Nephron progenitor cell (in vitro differentiated cells): ENCODE measurements around the gene HYAL4.
"Not testable (repeated sequence)": the region's sequence is repeated elsewhere in the genome, so short reads cannot be mapped to it uniquely, and the experiment has no call there.

ENCODE experiments used
- DNase-seq: peaks from one replicate; pipeline ENCODE4 v3.0.0; 2021
- H3K27ac Mint-ChIP-seq: 2 replicates; pipeline ENCODE4 v1.8.0; 2021; ENCODE audit warnings: mild to moderate bottlenecking, moderate library complexity, mixed read lengths
- H3K27me3 Mint-ChIP-seq: 2 replicates; pipeline ENCODE4 v1.8.0; 2021; ENCODE audit warnings: mild to moderate bottlenecking, low read depth, mixed read lengths; ENCODE audit not compliant: poor library complexity
- H3K36me3 Mint-ChIP-seq: 2 replicates; pipeline ENCODE4 v1.8.0; 2021; ENCODE audit warnings: low read depth, mixed read lengths
- H3K4me1 Mint-ChIP-seq: 2 replicates; pipeline ENCODE4 v1.8.0; 2021; ENCODE audit warnings: mixed read lengths
- H3K4me3 Mint-ChIP-seq: 2 replicates; pipeline ENCODE4 v1.8.0; 2021; ENCODE audit warnings: mild to moderate bottlenecking, moderate library complexity, mixed read lengths
- H3K9me3 Mint-ChIP-seq: 2 replicates; pipeline ENCODE4 v1.8.0; 2021; ENCODE audit warnings: mild to moderate bottlenecking, moderate library complexity, mixed read lengths
- TF ChIP-seq, protein P1 (sequence below): fragments of 200-600 bp; sonication (generic); IDR thresholded peaks from 2 replicates; pipeline ENCODE4 v1.5.0; 2021; ENCODE audit warnings: antibody characterized with exemption

HYAL4 gene

DNA sequence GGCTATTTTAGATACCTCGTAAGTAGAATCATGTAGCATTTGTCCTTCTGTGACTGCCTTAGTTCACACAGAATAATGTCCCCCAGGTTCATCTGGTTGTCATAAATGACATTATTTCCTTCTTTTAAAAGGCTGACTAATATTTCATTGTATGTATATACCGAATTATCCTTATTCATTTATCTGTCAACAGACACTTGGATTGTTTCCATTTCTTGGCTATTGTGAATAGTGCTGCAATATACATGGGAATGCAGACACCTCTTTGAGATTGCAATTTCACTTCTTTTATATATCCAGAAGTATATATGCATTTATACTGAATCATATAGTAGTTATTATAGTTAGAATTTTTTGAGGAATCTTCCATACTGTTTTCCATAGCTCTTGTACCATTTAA, 24.1 kb upstream of the HYAL4 start:
- no peak for DNase-seq
- H3K9me3 Mint-ChIP-seq, result no peaks in the 10 kb centered on the region
- no peak overlapping the region for H3K4me3 Mint-ChIP-seq
- TF ChIP-seq, protein P1, sequence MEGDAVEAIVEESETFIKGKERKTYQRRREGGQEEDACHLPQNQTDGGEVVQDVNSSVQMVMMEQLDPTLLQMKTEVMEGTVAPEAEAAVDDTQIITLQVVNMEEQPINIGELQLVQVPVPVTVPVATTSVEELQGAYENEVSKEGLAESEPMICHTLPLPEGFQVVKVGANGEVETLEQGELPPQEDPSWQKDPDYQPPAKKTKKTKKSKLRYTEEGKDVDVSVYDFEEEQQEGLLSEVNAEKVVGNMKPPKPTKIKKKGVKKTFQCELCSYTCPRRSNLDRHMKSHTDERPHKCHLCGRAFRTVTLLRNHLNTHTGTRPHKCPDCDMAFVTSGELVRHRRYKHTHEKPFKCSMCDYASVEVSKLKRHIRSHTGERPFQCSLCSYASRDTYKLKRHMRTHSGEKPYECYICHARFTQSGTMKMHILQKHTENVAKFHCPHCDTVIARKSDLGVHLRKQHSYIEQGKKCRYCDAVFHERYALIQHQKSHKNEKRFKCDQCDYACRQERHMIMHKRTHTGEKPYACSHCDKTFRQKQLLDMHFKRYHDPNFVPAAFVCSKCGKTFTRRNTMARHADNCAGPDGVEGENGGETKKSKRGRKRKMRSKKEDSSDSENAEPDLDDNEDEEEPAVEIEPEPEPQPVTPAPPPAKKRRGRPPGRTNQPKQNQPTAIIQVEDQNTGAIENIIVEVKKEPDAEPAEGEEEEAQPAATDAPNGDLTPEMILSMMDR, result no peak
- H3K27ac Mint-ChIP-seq, result no peak overlapping the region
- no peaks in the 10 kb centered on the region for H3K4me1 Mint-ChIP-seq
- no peaks in the 10 kb centered on the region for H3K36me3 Mint-ChIP-seq
- peaks cover 4% of the 10 kb centered on the region for H3K27me3 Mint-ChIP-seq

- DNase-seq, result no peak
- no peaks in the 10 kb centered on the region for H3K4me1 Mint-ChIP-seq
- TF ChIP-seq, protein P1, result no peak
- no peak overlapping the region for H3K27ac Mint-ChIP-seq
- H3K4me3 Mint-ChIP-seq, result no peak overlapping the region
- no peaks in the 10 kb centered on the region for H3K36me3 Mint-ChIP-seq
- H3K27me3 Mint-ChIP-seq, result peaks cover 4% of the 10 kb centered on the region
- H3K9me3 Mint-ChIP-seq, result no peaks in the 10 kb centered on the region
Observed at GRCh38 chr7:123821320-123821719, 23.6 kb upstream of the HYAL4 start.

- TF ChIP-seq, protein P1, result no peak
- peaks cover 4% of the 10 kb centered on the region for H3K27me3 Mint-ChIP-seq
- H3K36me3 Mint-ChIP-seq, result no peaks in the 10 kb centered on the region
- DNase-seq, result no peak
- no peak overlapping the region for H3K27ac Mint-ChIP-seq
- H3K4me3 Mint-ChIP-seq, result no peak overlapping the region
- H3K4me1 Mint-ChIP-seq, result no peaks in the 10 kb centered on the region
- no peaks in the 10 kb centered on the region for H3K9me3 Mint-ChIP-seq
Observed at GRCh38 chr7:123823898-123824753, 20.8 kb upstream of the HYAL4 start.

DNA sequence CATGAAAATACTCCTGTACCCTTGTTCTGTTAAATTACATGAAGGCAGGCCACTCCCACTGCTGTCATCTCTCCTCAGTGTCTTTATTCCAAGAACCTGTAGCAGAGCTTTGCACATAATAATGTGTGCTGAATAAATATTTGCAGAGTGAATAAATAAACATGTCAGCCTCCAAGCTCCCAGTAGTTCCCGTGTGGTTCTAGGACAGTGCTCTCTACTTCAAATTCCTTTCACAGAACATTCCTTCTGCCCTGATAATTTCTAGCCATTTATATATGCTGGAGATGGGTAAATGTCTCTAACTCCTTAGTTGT, 20.3 kb upstream of the HYAL4 start:
- Mint-ChIP-seq H3K4me3 (no peak overlapping the region), H3K27me3 (peaks cover 4% of the 10 kb centered on the region), H3K9me3 (no peaks in the 10 kb centered on the region), H3K36me3 (no peaks in the 10 kb centered on the region), H3K4me1 (no peaks in the 10 kb centered on the region), H3K27ac (no peak overlapping the region)
- no peak for DNase-seq
- TF ChIP-seq, protein P1, result no peak

- no peaks in the 10 kb centered on the region for H3K9me3 Mint-ChIP-seq
- H3K27ac Mint-ChIP-seq, result no peak overlapping the region
- H3K4me1 Mint-ChIP-seq, result no peaks in the 10 kb centered on the region
- TF ChIP-seq, protein P1, result no peak
- H3K36me3 Mint-ChIP-seq, result no peaks in the 10 kb centered on the region
- peaks cover 4% of the 10 kb centered on the region for H3K27me3 Mint-ChIP-seq
- H3K4me3 Mint-ChIP-seq, result no peak overlapping the region
- DNase-seq, result no peak
Observed at GRCh38 chr7:123828805-123829204, 16.2 kb upstream of the HYAL4 start.

DNA sequence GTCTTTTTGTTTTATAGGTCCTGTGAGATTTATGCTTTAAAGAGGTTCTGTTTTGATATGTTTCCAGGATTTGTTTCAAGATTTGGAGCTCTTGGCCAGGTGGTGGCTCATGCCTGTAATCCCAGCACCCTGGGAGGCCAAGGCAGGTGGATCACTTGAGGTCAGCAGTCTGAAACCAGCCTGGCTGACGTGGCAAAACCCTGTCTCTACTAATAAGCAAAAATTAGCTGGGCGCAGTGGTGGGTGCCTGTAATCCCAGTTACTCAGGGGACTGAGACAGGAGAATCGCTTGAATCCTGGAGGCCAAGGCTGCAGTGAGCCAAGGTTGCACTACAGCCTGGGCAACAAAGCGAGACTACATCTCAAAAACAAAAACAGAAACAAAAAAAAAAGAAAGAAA, 8.3 kb upstream of the HYAL4 start:
- H3K36me3 Mint-ChIP-seq, result no peaks in the 10 kb centered on the region
- H3K4me3 Mint-ChIP-seq, result no peak overlapping the region
- no peaks in the 10 kb centered on the region for H3K4me1 Mint-ChIP-seq
- H3K27me3 Mint-ChIP-seq, result peaks cover 3% of the 10 kb centered on the region
- no peak for DNase-seq
- TF ChIP-seq, protein P1, result no peak
- peaks cover 22% of the 10 kb centered on the region for H3K9me3 Mint-ChIP-seq
- H3K27ac Mint-ChIP-seq, result no peak overlapping the region

DNA sequence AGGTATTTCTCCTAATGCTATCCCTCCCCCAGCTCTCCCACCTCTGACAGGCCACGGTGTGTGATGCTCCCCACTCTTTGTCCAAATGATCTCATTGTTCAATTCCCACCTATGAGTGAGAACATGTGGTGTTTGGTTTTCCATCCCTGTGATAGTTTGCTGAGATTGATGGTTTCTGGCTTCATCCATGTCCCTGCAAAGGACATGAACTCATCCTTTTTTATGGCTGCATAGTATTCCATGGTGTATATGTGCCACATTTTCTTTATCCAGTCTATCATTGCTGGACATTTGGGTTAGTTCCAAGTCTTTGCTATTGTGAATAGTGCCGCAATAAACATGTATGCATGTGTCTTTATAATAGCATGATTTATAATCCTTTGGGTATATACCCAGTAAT, 5.9 kb upstream of the HYAL4 start:
- DNase-seq, H3K36me3 Mint-ChIP-seq, H3K27ac Mint-ChIP-seq, H3K4me3 Mint-ChIP-seq, H3K4me1 Mint-ChIP-seq, H3K27me3 Mint-ChIP-seq: not testable (repeated sequence)
- H3K9me3 Mint-ChIP-seq, result peaks cover 28% of the 10 kb centered on the region

- not testable (repeated sequence) for H3K4me1 Mint-ChIP-seq, H3K36me3 Mint-ChIP-seq, DNase-seq, H3K27me3 Mint-ChIP-seq, H3K4me3 Mint-ChIP-seq, H3K27ac Mint-ChIP-seq
- peaks cover 25% of the 10 kb centered on the region for H3K9me3 Mint-ChIP-seq
Observed at GRCh38 chr7:123844142-123844541, 827 bp upstream of the HYAL4 start.
